T1000 (cell line): Measurements from ENCODE around the gene TMEM62.
A peak's percentile ranks its signal among the peaks of the same experiment; 100 is the strongest.
"Not testable (repeated sequence)": the region's sequence is repeated elsewhere in the genome, so short reads cannot be mapped to it uniquely, and the experiment has no call there.

Experiments
- DNase-seq: peaks from one replicate; lab custom pipeline; 2025; ENCODE audit warnings: mixed read lengths; lab: John Stamatoyannopoulos, UW

TMEM62 gene

GRCh38 chr15:43125100-43125661, 8.2 kb upstream of the TMEM62 start:
- DNase-seq, result no peak

DNA sequence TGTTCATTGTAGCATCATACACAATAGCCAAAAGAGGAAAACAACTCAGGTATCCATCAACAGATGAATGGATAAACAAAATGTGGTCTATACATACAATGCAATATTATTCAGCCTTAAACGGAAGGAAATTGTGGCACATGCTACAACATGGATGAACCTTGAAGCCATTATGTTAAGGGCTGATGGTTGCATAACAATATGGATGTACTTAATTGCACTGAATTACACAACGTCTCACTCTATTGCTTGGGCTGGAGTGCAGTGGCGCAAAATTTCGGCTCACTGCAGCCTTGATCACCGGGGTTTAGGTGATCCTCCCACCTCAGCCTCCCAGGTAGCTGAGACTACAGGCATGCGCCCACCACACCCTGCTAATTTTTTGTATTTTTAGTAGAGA, 7.0 kb upstream of the TMEM62 start:
- no peak for DNase-seq

GRCh38 chr15:43127752-43128151, 5.6 kb upstream of the TMEM62 start:
- DNase-seq, result no peak

GRCh38 chr15:43128174-43128979, 5.0 kb upstream of the TMEM62 start:
- DNase-seq, result not testable (repeated sequence)

DNA sequence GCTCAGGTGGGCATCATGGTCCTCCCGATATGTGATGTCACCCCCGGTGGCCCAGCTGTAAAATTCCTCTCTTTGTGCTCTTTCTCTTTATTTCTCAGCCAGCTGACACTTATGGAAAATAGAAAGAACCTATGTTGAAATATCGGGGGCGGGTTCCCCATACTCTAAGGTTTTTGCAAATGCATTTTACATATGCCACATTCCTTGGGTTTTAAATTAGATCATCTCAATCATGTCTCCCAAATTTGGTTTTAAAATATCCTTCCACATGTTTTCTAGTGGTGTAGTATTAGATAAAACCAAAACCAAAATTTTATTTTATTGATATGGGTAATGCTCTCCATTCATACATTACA, 4.4 kb upstream of the TMEM62 start:
- DNase-seq, result no peak

DNA sequence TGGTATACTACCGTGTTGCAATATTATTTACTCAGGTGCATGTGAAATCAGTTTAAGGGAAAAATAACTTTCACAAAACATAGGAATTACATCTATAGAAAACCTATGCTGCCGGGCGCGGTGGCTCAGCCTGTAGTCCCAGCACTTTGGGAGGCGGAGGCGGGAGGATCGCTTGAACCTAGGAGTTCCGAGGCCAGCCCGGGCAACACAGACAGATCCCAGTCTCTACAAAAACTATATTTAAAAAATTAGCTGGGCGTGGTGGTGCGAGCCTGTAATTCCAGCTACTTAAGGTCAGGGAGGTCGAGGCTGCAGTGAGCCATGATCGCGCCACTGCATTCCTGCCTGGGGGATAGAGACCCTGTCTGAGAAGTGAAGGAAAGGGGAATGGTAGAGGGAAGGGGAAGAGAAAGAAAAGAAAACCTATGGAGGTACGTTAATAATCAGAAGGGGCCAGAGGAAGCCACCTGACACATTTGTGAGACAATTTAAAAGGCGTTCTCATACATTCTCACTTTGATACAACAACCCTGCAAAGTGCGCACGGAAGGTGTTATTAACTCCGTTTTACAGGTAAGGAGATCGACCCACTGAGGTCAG, 456 bp upstream of the TMEM62 start:
- DNase-seq, result no peak

- DNase-seq, result no peak
Observed at GRCh38 chr15:43134157-43134635, 810 bp downstream of the TMEM62 start.

- no peak for DNase-seq
Observed at GRCh38 chr15:43135351-43135750, 2.0 kb downstream of the TMEM62 start.

- DNase-seq, result no peak
Observed at GRCh38 chr15:43143203-43143941, 10.0 kb downstream of the TMEM62 start.

- DNase-seq, result no peak
Observed at GRCh38 chr15:43144512-43144911, 11.1 kb downstream of the TMEM62 start.

- no peak for DNase-seq
Observed at GRCh38 chr15:43146184-43146583, 12.8 kb downstream of the TMEM62 start.

GRCh38 chr15:43150191-43150929, 17.0 kb downstream of the TMEM62 start:
- DNase-seq, result peak; percentile 39

DNA sequence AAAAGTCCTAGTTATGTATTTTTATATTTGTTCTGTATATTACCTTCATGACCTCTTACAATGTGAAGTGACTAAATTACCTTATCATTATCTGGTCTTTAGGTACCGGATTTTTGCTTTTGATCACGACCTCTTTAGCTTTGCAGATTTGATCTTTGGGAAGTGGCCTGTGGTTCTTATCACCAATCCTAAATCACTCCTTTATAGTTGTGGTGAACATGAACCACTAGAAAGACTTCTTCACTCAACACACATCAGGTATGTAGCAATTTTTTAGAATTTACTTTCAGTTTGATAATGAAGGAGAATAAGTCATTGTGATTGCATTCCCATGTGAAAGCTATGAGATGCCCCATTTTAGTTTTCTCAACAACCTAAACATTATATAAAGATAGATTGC, 18.3 kb downstream of the TMEM62 start:
- DNase-seq, result no peak

DNA sequence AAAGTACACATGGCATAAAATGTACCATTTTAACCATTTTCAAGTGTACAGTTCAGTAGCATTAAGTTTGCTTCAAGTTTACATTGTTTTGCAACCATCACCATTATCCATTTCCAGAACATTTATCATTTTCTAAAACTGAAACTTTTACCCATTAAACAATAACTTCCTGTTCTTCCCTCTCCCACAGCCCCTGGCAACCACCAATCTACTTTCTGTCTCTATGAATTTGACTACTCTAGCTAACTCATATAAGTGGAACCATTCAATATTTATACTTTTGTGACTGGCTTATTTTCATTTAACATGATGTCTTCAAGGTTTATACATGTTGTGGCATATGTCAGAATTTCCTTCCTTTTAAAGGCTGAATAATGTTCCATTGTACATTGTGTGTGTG, 19.9 kb downstream of the TMEM62 start:
- no peak for DNase-seq

DNA sequence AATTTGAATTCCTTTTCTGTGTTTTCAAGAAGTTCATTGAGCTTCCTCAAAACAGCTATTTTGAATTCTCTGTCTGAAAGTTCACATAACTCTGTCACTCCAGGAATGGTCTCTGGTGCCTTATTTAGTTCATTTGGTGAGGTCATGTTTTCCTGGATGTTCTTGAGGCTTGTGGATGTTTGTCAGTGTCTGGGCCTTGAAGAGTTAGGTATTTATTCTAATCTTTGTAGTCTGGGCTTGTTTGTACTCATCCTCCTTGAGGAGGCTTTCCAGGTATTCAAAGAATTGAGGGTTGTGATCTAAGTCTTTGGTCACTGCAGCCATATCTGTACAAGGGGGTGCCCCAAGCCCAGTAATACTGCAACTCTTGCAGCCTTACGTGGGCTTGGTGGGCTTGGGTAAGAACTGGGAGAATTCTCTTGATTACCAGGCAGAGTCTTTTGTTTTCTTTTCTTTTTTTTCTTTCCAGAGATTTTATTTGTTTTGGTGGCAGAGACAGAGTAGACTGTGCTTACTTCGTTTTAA, 32.5 kb downstream of the TMEM62 start:
- DNase-seq, result no peak

GRCh38 chr15:43167261-43167660, 33.9 kb downstream of the TMEM62 start:
- not testable (repeated sequence) for DNase-seq

DNA sequence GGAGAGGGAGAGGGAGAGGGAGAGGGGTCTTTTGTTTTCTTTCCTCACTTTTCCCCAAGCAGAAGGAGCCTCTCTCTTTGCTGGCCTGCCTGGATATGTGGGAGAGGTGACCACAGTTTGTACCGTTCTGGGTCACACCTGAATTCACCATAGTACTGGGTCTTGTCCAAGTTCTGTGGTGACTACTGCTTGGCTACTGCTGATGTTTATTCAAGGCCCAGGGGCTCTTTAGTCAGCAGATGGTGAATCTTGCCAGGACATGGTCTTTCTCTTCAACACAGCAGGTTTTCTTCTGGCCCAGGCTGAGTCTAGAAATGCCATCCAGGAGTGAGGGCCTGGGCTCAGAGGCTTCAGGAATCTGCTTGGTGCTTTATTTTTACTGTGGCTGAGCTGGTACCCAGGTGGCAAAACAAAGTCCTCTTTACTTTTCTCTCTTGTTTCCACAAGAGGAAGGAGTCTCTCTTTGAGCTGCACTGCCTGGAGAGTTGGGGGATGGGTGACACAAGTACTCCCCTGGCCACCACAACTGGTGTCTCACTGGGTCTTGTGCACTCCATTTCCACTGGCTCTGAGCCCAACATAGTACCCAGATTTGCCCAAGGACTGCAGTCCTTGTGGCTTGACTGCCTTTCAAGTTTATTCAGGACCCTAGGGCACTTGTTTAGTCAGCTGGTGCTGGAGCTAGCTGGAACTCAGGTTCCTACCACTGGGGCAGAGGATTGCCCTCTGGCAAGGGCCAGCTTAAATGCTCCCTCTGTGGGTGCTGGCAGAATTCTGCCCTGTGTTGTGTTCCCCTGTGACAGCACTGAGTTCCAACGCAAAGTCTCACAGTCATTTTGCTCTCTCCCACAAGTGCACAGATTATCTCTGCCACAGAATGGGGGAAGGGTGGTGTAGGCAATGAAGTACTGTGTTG, 35.1 kb downstream of the TMEM62 start:
- DNase-seq, result peak; percentile 42

DNA sequence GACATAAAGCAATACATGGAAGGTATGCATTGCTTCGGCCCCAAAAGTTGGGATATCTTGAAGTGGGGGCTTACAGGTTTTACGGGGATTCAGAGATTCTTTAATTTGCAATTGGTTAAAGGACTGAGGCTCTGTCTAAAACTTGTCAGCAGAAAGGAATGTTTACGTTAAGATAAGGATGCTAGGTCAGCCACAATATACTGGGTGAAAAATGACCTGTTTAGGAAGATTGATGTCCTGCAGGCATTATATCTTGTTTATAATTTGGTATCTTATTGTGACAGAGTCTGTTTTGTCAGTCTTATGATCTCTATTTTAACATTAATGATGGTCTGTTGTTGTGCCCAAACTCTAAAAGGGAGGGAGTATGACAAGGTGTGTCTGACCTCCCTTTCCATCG, 36.5 kb downstream of the TMEM62 start:
- DNase-seq, result no peak

DNA sequence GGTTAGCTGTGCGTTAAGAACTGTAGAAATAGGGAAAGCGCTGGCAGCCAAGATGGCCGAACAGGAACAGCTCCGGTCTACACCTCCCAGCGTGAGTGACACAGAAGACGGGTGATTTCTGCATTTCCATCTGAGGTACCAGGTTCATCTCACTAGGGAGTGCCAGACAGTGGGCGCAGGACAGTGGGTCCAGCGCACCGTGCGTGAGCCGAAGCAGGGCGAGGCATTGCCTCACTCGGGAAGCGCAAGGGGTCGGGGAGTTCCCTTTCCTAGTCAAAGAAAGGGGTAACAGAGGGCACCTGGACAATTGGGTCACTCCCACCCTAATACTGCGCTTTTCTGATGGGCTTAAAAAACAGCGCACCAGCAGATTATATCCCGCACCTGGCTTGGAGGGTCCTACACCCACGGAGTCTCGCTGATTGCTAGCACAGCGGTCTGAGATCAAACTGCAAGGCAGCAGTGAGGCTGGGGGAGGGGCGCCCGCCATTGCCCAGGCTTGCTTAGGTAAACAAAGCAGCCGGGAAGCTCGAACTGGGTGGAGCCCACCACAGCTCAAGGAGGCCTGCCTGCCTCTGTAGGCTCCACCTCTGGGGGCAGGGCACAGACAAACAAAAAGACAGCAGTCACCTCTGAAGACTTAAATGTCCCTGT, 42.4 kb downstream of the TMEM62 start:
- DNase-seq, result not testable (repeated sequence)

- DNase-seq, result not testable (repeated sequence)
Observed at GRCh38 chr15:43177147-43177546, 43.8 kb downstream of the TMEM62 start.
